Heart right ventricle (tissue), 16 donors: ENCODE measurements around the gene NMNAT3. TPM values are rescaled to one million over a fixed set of nuclear protein-coding genes. Genes with fewer than 3 reads are reported as not detected.

ENCODE experiments used
- ATAC-seq, 8 donors: fragments of 200-7000 bp; cut with Tn5 transposase; one replicate each; pipeline ENCODE4 v1.9.1; 2020; ENCODE audit warnings: mild to moderate bottlenecking in 8 of 8, moderate library complexity in 8 of 8, moderate number of reproducible peaks in 1 of 8
- DNase-seq, 2 donors: peaks; one replicate each; pipeline ENCODE4 v3.0.0-alpha.2; 2020
- H3K27ac ChIP-seq, 10 donors: fragments of 200-600 bp; sonication (generic) in 2 of 10; one replicate each; pipeline versions ENCODE4 v1.5.0 to v1.8.0; 2020 to 2022; ENCODE audit warnings: mild to moderate bottlenecking in 3 of 10
- H3K27me3 ChIP-seq, 7 donors: fragments of 200-600 bp; one replicate each; pipeline ENCODE4 v1.8.0; 2021 to 2022; ENCODE audit warnings: mild to moderate bottlenecking in 2 of 7
- H3K36me3 ChIP-seq, 9 donors: fragments of 200-600 bp; sonication (generic) in 1 of 9; one replicate each; pipeline versions ENCODE4 v1.5.0 to v1.8.0; 2020 to 2022; ENCODE audit warnings: mild to moderate bottlenecking in 2 of 9
- H3K4me1 ChIP-seq, 9 donors: fragments of 200-600 bp; sonication (generic) in 1 of 9; one replicate each; pipeline versions ENCODE4 v1.5.0 to v1.8.0; 2020 to 2022; ENCODE audit warnings: mild to moderate bottlenecking in 4 of 9
- H3K4me3 ChIP-seq, 10 donors: fragments of 200-600 bp; sonication (generic) in 2 of 10; one replicate each; pipeline versions ENCODE4 v1.5.0 to v1.8.0; 2020 to 2022; ENCODE audit warnings: mild to moderate bottlenecking in 7 of 10, moderate library complexity in 2 of 10
- H3K9me3 ChIP-seq, 11 donors: fragments of 200-600 bp in 10 of 11; sonication (generic) in 2 of 11; one replicate each; pipeline versions ENCODE4 v1.5.0 to v1.8.0; 2013 to 2022; ENCODE audit warnings: mild to moderate bottlenecking in 2 of 11, control low read depth in 1 of 11, moderate library complexity in 1 of 11
- CTCF ChIP-seq, 9 donors: fragments of 200-600 bp; sonication (generic) in 2 of 9; IDR thresholded peaks; one replicate each; pipeline versions ENCODE4 v1.5.0 to v1.8.0; 2021 to 2022; ENCODE audit warnings: antibody characterized with exemption in 9 of 9, mild to moderate bottlenecking in 5 of 9, moderate library complexity in 1 of 9
- WGBS, 2 donors: extraction: QIAGEN DNeasy Blood & Tissue Kit; methylation state at CpG; one replicate each; pipeline ENCODE4 v1.1.7; 2013; ENCODE audit warnings: inconsistent platforms in 1 of 2; 5-methylcytosine and 5-hydroxymethylcytosine counted together
- intact Hi-C, 10 donors: fragments of 100-400 bp; cut with DNase I; formaldehyde crosslinking; loops; one replicate each; pipeline versions ENCODE4 v1.11.1 to v1.14.2; 2022
- polyA plus RNA-seq, 2 donors: library from polyadenylated mRNA; stranded (reverse); fragments of 200-250 nt; gene quantifications; one replicate each; pipeline ENCODE4 v1.2.3, GENCODE V29; 2013
- total RNA-seq, 10 donors: library from RNA; stranded (reverse); fragmentation: NEBNext Ultra II Directional in 3 of 10; extraction: Animal tissue kit (Norgen Biotek cat#: 25700) in 3 of 10; gene quantifications; one replicate each; pipeline versions ENCODE4 v1.2.1 to v1.2.4, GENCODE V29; 2021 to 2023
- donor health status: Arrhythmogenic right ventricular cardiomyopathy.
- donor health status: ischemic (EF 13 %, LVEDD 7.1; RV severe dilation, severe dysfunction).
- donor health status: healthy with polysubstance abuse.
- donor health status: DM: no; HTN: yes; CAD: no.
- donor health status: DM: no; HTN: no; CAD: no.
- donor health status: ischemic (EF 25% LVEDD 6.9; RV normal size, moderate dysfunction).
- donor health status: ischemic (EF 25% LVEDD 5.7; RV mildly dilated, moderate dysfunction).
- donor health status: healthy.
- donor health status: DM: yes; HTN: yes; CAD: no.
- donor health status: Ischemic cardiomyopathy.
- donor health status: ischemic (EF 35%, LVEDD 5.7; RV mildly dilated, moderate dysfunction).
- donor health status: nonischemic (EF 11% LVEDD 7.7; RV severe dilation, severe dysfunction).
- donor health status: DM: yes; HTN: yes; CAD: no.
- donor health status: PGD.
- donor health status: ischemic (EF 29% LVEDD 5.4; RV normal size, mild dysfunction).
- donor health status: nonischemic (EF 23%, LVEDD 6.1; RV moderate dilation, normal function).

NMNAT3 gene
- total and polyA plus RNA-seq, 12 donors = 6.2 to 15.3 (median 12.7) TPM

GRCh38 chr3:139636511-139636910, 41.3 kb downstream of the NMNAT3 start:
- no peak overlapping the region for H3K27ac ChIP-seq
- no peak for DNase-seq
- 80 to 85% methylated on average over 2 of the region's 2 CpGs for WGBS, 2 donors
- ATAC-seq = no peak
- no peaks in the 10 kb centered on the region for H3K27me3 ChIP-seq
- H3K4me1 ChIP-seq = no peaks in the 10 kb centered on the region
- no peaks in the 10 kb centered on the region for H3K9me3 ChIP-seq
- peaks cover 0 to 11% (median 0%) of the 10 kb centered on the region in 9 donors for H3K36me3 ChIP-seq
- no peak overlapping the region for H3K4me3 ChIP-seq
- TF ChIP-seq CTCF (IDR thresholded peaks at IDR 0.05) = no peak
- intact Hi-C loops = no loop called here

DNA sequence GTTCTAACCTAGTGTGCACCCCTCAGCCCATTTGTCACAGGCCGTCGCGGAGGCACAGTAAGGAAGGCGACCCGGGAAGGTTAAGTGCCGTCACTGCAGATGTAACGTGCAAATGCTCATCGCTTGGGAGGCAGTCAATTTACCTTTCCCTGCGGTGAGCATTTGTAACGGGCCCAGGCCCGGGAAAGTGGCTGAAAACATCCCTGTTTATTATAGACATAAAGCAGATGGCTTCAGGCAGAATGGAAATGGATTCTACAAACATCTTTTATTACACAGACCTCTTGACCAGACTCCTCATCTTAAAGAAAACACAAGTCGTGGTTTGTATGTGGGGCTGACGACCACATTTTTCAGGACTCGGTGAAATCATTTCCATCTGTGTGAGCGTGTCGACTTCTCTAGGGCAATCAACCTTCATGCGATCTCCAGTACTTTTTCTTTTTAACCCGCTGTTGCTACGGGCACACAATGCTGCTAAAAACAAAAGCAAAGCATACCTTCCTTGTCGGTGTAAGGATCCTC, 43.6 kb downstream of the NMNAT3 start:
- H3K27ac ChIP-seq = no peak overlapping the region
- H3K4me3 ChIP-seq = no peak overlapping the region
- H3K27me3 ChIP-seq = no peaks in the 10 kb centered on the region
- WGBS, 2 donors = 91 to 92% methylated on average over 20 of the region's 20 CpGs
- H3K36me3 ChIP-seq = peaks cover 0 to 11% (median 0%) of the 10 kb centered on the region in 9 donors
- H3K4me1 ChIP-seq = peaks cover 0 to 4% (median 0%) of the 10 kb centered on the region in 9 donors
- DNase-seq (no peak), ATAC-seq (no peak)
- no peak for TF ChIP-seq CTCF (IDR thresholded peaks at IDR 0.05)
- intact Hi-C loops = no loop called here
- no peaks in the 10 kb centered on the region for H3K9me3 ChIP-seq

DNA sequence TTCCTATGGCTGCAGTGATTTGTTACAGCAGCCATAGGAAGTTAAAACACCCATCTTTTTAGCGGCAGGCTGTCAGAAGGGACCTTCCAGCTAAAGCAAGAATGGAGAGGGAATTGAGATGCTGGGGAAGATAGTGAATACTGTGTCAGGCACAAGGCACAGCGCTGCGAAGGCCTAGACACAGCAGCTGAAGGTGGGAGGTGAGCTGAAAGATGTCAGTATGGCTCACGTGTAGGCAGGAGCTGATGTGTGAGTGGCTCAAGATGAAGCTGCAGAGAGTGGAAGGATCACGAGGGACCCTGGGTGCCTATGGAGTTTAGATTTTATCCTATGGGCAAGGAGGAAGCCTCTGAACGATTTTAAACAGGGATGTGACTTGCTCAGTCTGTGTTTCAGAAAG, 44.3 kb downstream of the NMNAT3 start:
- intact Hi-C loops = no loop called here

DNA sequence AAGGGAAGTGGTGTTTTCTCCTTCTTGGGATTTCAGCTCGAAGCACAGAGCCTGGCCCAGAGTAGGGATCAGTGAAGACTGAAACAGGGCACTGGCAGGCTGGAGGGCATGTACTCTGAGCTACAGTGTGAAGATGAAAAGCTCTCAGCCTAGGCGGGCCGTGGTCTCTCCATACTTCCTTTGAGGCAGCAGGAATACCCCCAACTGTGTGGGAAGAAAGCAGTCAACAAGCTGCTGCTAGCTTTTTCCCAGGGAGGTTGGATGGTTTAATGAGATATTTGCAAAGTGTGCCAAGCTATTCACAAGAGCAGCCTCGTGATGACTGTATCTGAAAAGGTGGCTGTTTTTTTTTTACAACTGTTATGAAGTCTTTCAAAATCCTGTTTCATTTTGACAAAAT, 47.2 kb downstream of the NMNAT3 start:
- no peak overlapping the region for H3K27ac ChIP-seq
- H3K4me3 ChIP-seq = no peak overlapping the region
- H3K4me1 ChIP-seq = peaks cover 0 to 4% (median 0%) of the 10 kb centered on the region in 9 donors
- ATAC-seq (no peak), DNase-seq (no peak)
- 78% methylated on average over 4 of the region's 4 CpGs for WGBS, 2 donors
- H3K27me3 ChIP-seq = no peaks in the 10 kb centered on the region
- intact Hi-C loops = no loop called here
- peaks cover 0 to 11% (median 0%) of the 10 kb centered on the region in 9 donors for H3K36me3 ChIP-seq
- no peak for TF ChIP-seq CTCF (IDR thresholded peaks at IDR 0.05)
- no peaks in the 10 kb centered on the region for H3K9me3 ChIP-seq

More for the DNA sequence above, 44.3 kb downstream of the NMNAT3 start:
- DNase-seq = no peak
- TF ChIP-seq CTCF (IDR thresholded peaks at IDR 0.05) = no peak
- Histone ChIP-seq H3K27ac (no peak overlapping the region), H3K4me3 (no peak overlapping the region), H3K27me3 (no peaks in the 10 kb centered on the region), H3K9me3 (no peaks in the 10 kb centered on the region), H3K4me1 (peaks cover 0 to 4% (median 0%) of the 10 kb centered on the region in 9 donors), H3K36me3 (peaks cover 0 to 11% (median 0%) of the 10 kb centered on the region in 9 donors)
- WGBS, 2 donors = 86 to 87% methylated on average over 6 of the region's 6 CpGs
- no peak for ATAC-seq
